Measurements from ENCODE around the gene SFSWAP.
"Not testable (repeated sequence)": the region's sequence is repeated elsewhere in the genome, so short reads cannot be mapped to it uniquely, and the experiment has no call there.

The SFSWAP gene

GRCh38 chr12:131765961-131766360 is 55.1 kb downstream of the SFSWAP start:
- no peak for DNase-seq

- DNase-seq = no peak
These were observed 55.7 kb downstream of the SFSWAP start for GRCh38 chr12:131766382-131767107.

- DNase-seq = no peak
These were observed 59.2 kb downstream of the SFSWAP start for GRCh38 chr12:131770120-131770519.

- no peak for DNase-seq
These were observed 61.1 kb downstream of the SFSWAP start for GRCh38 chr12:131771965-131772364.

- DNase-seq = no peak
These were observed 62.8 kb downstream of the SFSWAP start for GRCh38 chr12:131773582-131774221.

- no peak for DNase-seq
These were observed 63.9 kb downstream of the SFSWAP start for GRCh38 chr12:131774576-131775391.

- DNase-seq = no peak
These were observed 64.7 kb downstream of the SFSWAP start for GRCh38 chr12:131775392-131776236.

- DNase-seq = no peak
These were observed 65.5 kb downstream of the SFSWAP start for GRCh38 chr12:131776237-131776889.

GRCh38 chr12:131777269-131777668 is 66.4 kb downstream of the SFSWAP start:
- not testable (repeated sequence) for DNase-seq

GRCh38 chr12:131779027-131779426 is 68.1 kb downstream of the SFSWAP start:
- DNase-seq = no peak

GRCh38 chr12:131782061-131782460 is 71.2 kb downstream of the SFSWAP start:
- no peak for DNase-seq

- no peak for DNase-seq
These were observed 73.1 kb downstream of the SFSWAP start for GRCh38 chr12:131783915-131784541.

- DNase-seq = no peak
These were observed 74.2 kb downstream of the SFSWAP start for GRCh38 chr12:131784909-131785762.

GRCh38 chr12:131785763-131786330 is 75.0 kb downstream of the SFSWAP start:
- DNase-seq = no peak

GRCh38 chr12:131786331-131786730 is 75.4 kb downstream of the SFSWAP start:
- no peak for DNase-seq

- no peak for DNase-seq
These were observed 76.3 kb downstream of the SFSWAP start for GRCh38 chr12:131787143-131787660.

GRCh38 chr12:131788070-131788469 is 77.2 kb downstream of the SFSWAP start:
- DNase-seq = no peak

- DNase-seq = no peak
These were observed 78.7 kb downstream of the SFSWAP start for GRCh38 chr12:131789638-131790037.

GRCh38 chr12:131793243-131794022 is 82.5 kb downstream of the SFSWAP start:
- DNase-seq = no peak
